IMR-90 (cell line): ENCODE results near the gene FLOT2. TPM values are rescaled to one million over a fixed set of nuclear protein-coding genes. Genes with fewer than 3 reads are reported as not detected.
A peak's percentile ranks its signal among the peaks of the same experiment; 100 is the strongest.

Experiments
- ATAC-seq: fragments of 200-7000 bp; cut with Tn5 transposase; 2 replicates; pipeline ENCODE4 v1.9.1; 2020; ENCODE audit warnings: low read depth, mild to moderate bottlenecking, moderate library complexity
- BruUV-seq: library from RNA; stranded (reverse); fragments of 400-500 nt; replicated peaks from 2 replicates; lab custom pipeline; 2021; lab: Mats Ljungman, UMichigan
- CTCF ChIA-PET: fragments of 300-600 bp; formaldehyde crosslinking; extraction: SDS; loops from one replicate; lab custom pipeline; 2021; ENCODE audit warnings: antibody characterized with exemption; lab: Yijun Ruan, JAX
- POLR2A ChIA-PET: fragments of 300-600 bp; sonication (Branson Sonifier 250); formaldehyde crosslinking; loops from one replicate; lab custom pipeline; 2022; ENCODE audit warnings: antibody characterized with exemption; ENCODE audit not compliant: unreplicated experiment; lab: Charles Lee
- DNase-seq: peaks from one replicate; pipeline ENCODE4 v3.0.0; 2013
- H2AFZ ChIP-seq: replicated peaks from 2 replicates; pipeline ENCODE3; 2013; ENCODE audit warnings: low read length, mild to moderate bottlenecking; ENCODE audit not compliant: poor library complexity
- H2AK5ac ChIP-seq: 2 replicates; pipeline ENCODE4 v1.6.1; 2013; ENCODE audit warnings: low read depth, low read length, inconsistent platforms
- H2AK9ac ChIP-seq: replicated peaks from 2 replicates; pipeline ENCODE3; 2013; ENCODE audit warnings: mild to moderate bottlenecking, low read depth, low read length, moderate library complexity; ENCODE audit not compliant: poor library complexity
- H2BK120ac ChIP-seq: 2 replicates; pipeline ENCODE4 v1.6.1; 2013; ENCODE audit warnings: low read depth, low read length, inconsistent platforms
- H2BK15ac ChIP-seq: 3 replicates; pipeline ENCODE4 v1.6.1; 2013; ENCODE audit warnings: low read depth, low read length, inconsistent platforms
- H2BK20ac ChIP-seq: 2 replicates; pipeline ENCODE4 v1.6.1; 2013; ENCODE audit warnings: low read depth, mild to moderate bottlenecking, inconsistent platforms, low read length, moderate library complexity
- H2BK5ac ChIP-seq: 2 replicates; pipeline ENCODE4 v1.6.1; 2013; ENCODE audit warnings: mild to moderate bottlenecking, low read depth, low read length, inconsistent platforms; ENCODE audit not compliant: poor library complexity, severe bottlenecking
- H3K14ac ChIP-seq: replicated peaks from 2 replicates; pipeline ENCODE4 v1.6.1; 2013; ENCODE audit warnings: low read depth, low read length, inconsistent platforms
- H3K18ac ChIP-seq: 2 replicates; pipeline ENCODE4 v1.6.1; 2013; ENCODE audit warnings: low read depth, low read length, control low read depth
- H3K23ac ChIP-seq: 2 replicates; pipeline ENCODE4 v1.6.1; 2013; ENCODE audit warnings: low read depth, low read length, inconsistent platforms
- H3K27ac ChIP-seq: 2 replicates; pipeline ENCODE4 v1.5.1; 2013; ENCODE audit warnings: mild to moderate bottlenecking, control low read depth, low read length; ENCODE audit not compliant: insufficient read depth
- H3K27me3 ChIP-seq: 2 replicates; pipeline ENCODE4 v1.6.1; 2013; ENCODE audit warnings: low read length; ENCODE audit not compliant: control insufficient read depth, insufficient read depth
- H3K36me3 ChIP-seq: 2 replicates; pipeline ENCODE4 v1.6.1; 2013; ENCODE audit warnings: low read length, mixed read lengths; ENCODE audit not compliant: control insufficient read depth, insufficient read depth
- H3K4ac ChIP-seq: 2 replicates; pipeline ENCODE4 v1.6.1; 2013; ENCODE audit warnings: low read depth, low read length, inconsistent platforms
- H3K4me1 ChIP-seq: 2 replicates; pipeline ENCODE4 v1.6.1; 2013; ENCODE audit warnings: low read length, mixed read lengths; ENCODE audit not compliant: control insufficient read depth, insufficient read depth
- H3K4me2 ChIP-seq: 2 replicates; pipeline ENCODE4 v1.6.1; 2013; ENCODE audit warnings: low read depth, mild to moderate bottlenecking, control low read depth, low read length, moderate library complexity
- H3K4me3 ChIP-seq: 2 replicates; pipeline ENCODE4 v1.5.1; 2013; ENCODE audit warnings: low read depth, mild to moderate bottlenecking, control low read depth, low read length, moderate library complexity; ENCODE audit not compliant: insufficient read depth
- H3K56ac ChIP-seq: 2 replicates; pipeline ENCODE4 v1.6.1; 2013; ENCODE audit warnings: low read length, inconsistent platforms; ENCODE audit not compliant: insufficient read depth; ENCODE audit errors: extremely low read depth
- H3K79me1 ChIP-seq, 2 experiments: 2 replicates each; pipeline ENCODE4 v1.6.1; 2013; ENCODE audit warnings: low read length in 2 of 2, inconsistent platforms in 1 of 2, low read depth in 1 of 2
- H3K9ac ChIP-seq: 2 replicates; pipeline ENCODE4 v1.6.1; 2013; ENCODE audit warnings: low read depth, low read length, control low read depth
- H3K9me1 ChIP-seq: 2 replicates; pipeline ENCODE4 v1.6.1; 2013; ENCODE audit warnings: low read length, inconsistent platforms; ENCODE audit not compliant: insufficient read depth
- H3K9me3 ChIP-seq: 2 replicates; pipeline ENCODE4 v1.6.1; 2013; ENCODE audit warnings: low read length; ENCODE audit not compliant: control insufficient read depth, insufficient read depth
- H4K20me1 ChIP-seq: 2 replicates; pipeline ENCODE4 v1.6.1; 2013; ENCODE audit warnings: low read length, inconsistent platforms; ENCODE audit not compliant: insufficient read depth
- H4K5ac ChIP-seq: 2 replicates; pipeline ENCODE4 v1.6.1; 2013; ENCODE audit warnings: mild to moderate bottlenecking, low read depth, low read length, control low read depth
- H4K8ac ChIP-seq, 2 experiments: 2 replicates each; pipeline ENCODE4 v1.6.1; 2013; ENCODE audit warnings: low read depth in 2 of 2, low read length in 2 of 2, control low read depth in 1 of 2, inconsistent platforms in 1 of 2
- H4K91ac ChIP-seq: 2 replicates; pipeline ENCODE4 v1.6.1; 2013; ENCODE audit warnings: low read depth, low read length, inconsistent platforms; ENCODE audit not compliant: insufficient read depth
- CEBPB ChIP-seq: IDR thresholded peaks from 2 replicates; pipeline ENCODE4 v1.6.1; 2012; ENCODE audit warnings: low read depth, low read length, improper control_type of control experiment
- CHD1 ChIP-seq: IDR thresholded peaks from 2 replicates; pipeline ENCODE4 v1.6.1; 2012; ENCODE audit warnings: low read depth, low read length, improper control_type of control experiment
- MAFK ChIP-seq: IDR thresholded peaks from 2 replicates; pipeline ENCODE4 v1.6.1; 2012; ENCODE audit warnings: low read depth, low read length, improper control_type of control experiment
- MAZ ChIP-seq: IDR thresholded peaks from 2 replicates; pipeline ENCODE4 v1.6.1; 2012; ENCODE audit warnings: low read depth, mild to moderate bottlenecking, low read length, improper control_type of control experiment, moderate library complexity, borderline replicate concordance
- WGBS, 2 experiments: methylation state at CpG; one replicate each; pipeline versions ENCODE4 v1.1.5 to v1.1.7; 2013; ENCODE audit warnings: missing lambda C conversion rate in 2 of 2; ENCODE audit not compliant: insufficient read length in 1 of 2; ENCODE audit errors: extremely low coverage in 2 of 2; 5-methylcytosine and 5-hydroxymethylcytosine counted together
- dilution Hi-C: fragments of 300-500 bp; cut with HindIII; formaldehyde crosslinking; loops from one replicate; pipeline ENCODE4 v1.14.3; 2018; ENCODE audit warnings: low sequenced_read_pairs; ENCODE audit not compliant: unreplicated experiment
- in situ Hi-C: fragments of 300-500 bp; cut with MboI; formaldehyde crosslinking; loops from 3 replicates; pipeline ENCODE4 v1.14.3; 2019; ENCODE audit warnings: low sequenced_read_pairs, inconsistent platforms, mixed read lengths
- intact Hi-C: fragments of 100-400 bp; cut with micrococcal nuclease; formaldehyde crosslinking; loops from 2 replicates; pipeline ENCODE4 v1.10.0; 2022
- polyA plus RNA-seq, 3 experiments: library from polyadenylated mRNA; depleted of rRNA; stranded (reverse); fragments of >200 nt; gene quantifications; 2 replicates each; pipeline ENCODE4 v1.2.3, GENCODE V29; 2012; ENCODE audit warnings: low replicate concordance in 1 of 3
- total RNA-seq: library from RNA; depleted of rRNA; stranded (reverse); fragments of >200 nt; gene quantifications from 2 replicates; pipeline ENCODE4 v1.2.3, GENCODE V29; 2012
- TF ChIP-seq, protein P1 (sequence below): conservative IDR thresholded peaks from 2 replicates; pipeline ENCODE4 v1.5.1; 2012; ENCODE audit warnings: mild to moderate bottlenecking, low read depth, low read length, improper control_type of control experiment

FLOT2 gene
- total and polyA plus RNA-seq, 2 of the 4 experiments (the other 2 are of a cell fraction), result 19.7 to 67.9 TPM

GRCh38 chr17:28937044-28937729 is 39.7 kb upstream of the FLOT2 start:
- Histone ChIP-seq H3K9me1 (peaks cover 41% of the 10 kb centered on the region), H4K8ac (no peak overlapping the region), H2AK5ac (no peak overlapping the region), H3K4ac (no peak overlapping the region), H2BK20ac (no peak overlapping the region), H3K9ac (no peak overlapping the region), H3K27ac (no peak overlapping the region), H2BK120ac (no peak overlapping the region), H3K14ac (no peak overlapping the region), H3K18ac (no peak overlapping the region), H3K4me1 (peaks cover 18% of the 10 kb centered on the region), H2AK9ac (peak overlapping the region; percentile 10), H2BK15ac (no peak overlapping the region), H3K27me3 (no peaks in the 10 kb centered on the region), H4K5ac (no peak overlapping the region), H2BK5ac (no peak overlapping the region), H2AFZ (no peak overlapping the region), H3K4me3 (no peak overlapping the region), H3K23ac (no peak overlapping the region), H3K56ac (no peak overlapping the region), H3K4me2 (no peak overlapping the region), H4K91ac (no peak overlapping the region), H4K20me1 (peaks cover 98% of the 10 kb centered on the region), H3K79me1 (peaks cover 41 to 95% of the 10 kb centered on the region in 2 experiments), H3K9me3 (no peaks in the 10 kb centered on the region), H3K36me3 (peaks cover 7% of the 10 kb centered on the region)
- TF ChIP-seq, protein P1, sequence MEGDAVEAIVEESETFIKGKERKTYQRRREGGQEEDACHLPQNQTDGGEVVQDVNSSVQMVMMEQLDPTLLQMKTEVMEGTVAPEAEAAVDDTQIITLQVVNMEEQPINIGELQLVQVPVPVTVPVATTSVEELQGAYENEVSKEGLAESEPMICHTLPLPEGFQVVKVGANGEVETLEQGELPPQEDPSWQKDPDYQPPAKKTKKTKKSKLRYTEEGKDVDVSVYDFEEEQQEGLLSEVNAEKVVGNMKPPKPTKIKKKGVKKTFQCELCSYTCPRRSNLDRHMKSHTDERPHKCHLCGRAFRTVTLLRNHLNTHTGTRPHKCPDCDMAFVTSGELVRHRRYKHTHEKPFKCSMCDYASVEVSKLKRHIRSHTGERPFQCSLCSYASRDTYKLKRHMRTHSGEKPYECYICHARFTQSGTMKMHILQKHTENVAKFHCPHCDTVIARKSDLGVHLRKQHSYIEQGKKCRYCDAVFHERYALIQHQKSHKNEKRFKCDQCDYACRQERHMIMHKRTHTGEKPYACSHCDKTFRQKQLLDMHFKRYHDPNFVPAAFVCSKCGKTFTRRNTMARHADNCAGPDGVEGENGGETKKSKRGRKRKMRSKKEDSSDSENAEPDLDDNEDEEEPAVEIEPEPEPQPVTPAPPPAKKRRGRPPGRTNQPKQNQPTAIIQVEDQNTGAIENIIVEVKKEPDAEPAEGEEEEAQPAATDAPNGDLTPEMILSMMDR, result no peak
- TF ChIP-seq CHD1 (no peak), MAZ (no peak), CEBPB (peak; percentile 83), MAFK (peak; percentile 40; the same call in 1 of the 2 replicates)
- ChIA-PET CTCF (no interaction called here), POLR2A (no interaction called here)
- dilution Hi-C loops (no loop called here), intact Hi-C loops (no loop called here), in situ Hi-C loops (no loop called here)
- 67% methylated on average over 1 of the region's 5 CpGs; no CpG with 5 or more reads in 1 of the 2 experiments for WGBS, 2 experiments
- ATAC-seq, result no peak; the same call in 1 of the 2 replicates
- peak; percentile 41 for DNase-seq
- no TSS peak for BruUV-seq
